SHP77 treated with DMSO at 0.1 percent for 48 hours (cell line): ENCODE results near the gene ATP11B.
A peak's percentile ranks its signal among the peaks of the same experiment; 100 is the strongest.

ENCODE experiments used
- DNase-seq: peaks from one replicate; lab custom pipeline; 2025; lab: John Stamatoyannopoulos, UW

ATP11B gene

GRCh38 chr3:182792901-182793662 is at the start of gene ATP11B:
Gene ATP11B (plus strand): TSS chr3:182793504. CDS start chr3:182793760, 256 bp downstream.
- peak; percentile 61 for DNase-seq

GRCh38 chr3:182746959-182747358 is 46.3 kb upstream of the ATP11B start:
- no peak for DNase-seq

- no peak for DNase-seq
Measured at GRCh38 chr3:182755308-182755707, 38.0 kb upstream of the ATP11B start.

GRCh38 chr3:182755712-182756111 is 37.6 kb upstream of the ATP11B start:
- no peak for DNase-seq

- no peak for DNase-seq
Measured at GRCh38 chr3:182760576-182761164, 32.6 kb upstream of the ATP11B start.

GRCh38 chr3:182763896-182764295 is 29.4 kb upstream of the ATP11B start:
- no peak for DNase-seq

- no peak for DNase-seq
Measured at GRCh38 chr3:182765287-182765686, 28.0 kb upstream of the ATP11B start.

GRCh38 chr3:182766099-182766498 is 27.2 kb upstream of the ATP11B start:
- no peak for DNase-seq

GRCh38 chr3:182768413-182768812 is 24.9 kb upstream of the ATP11B start:
- no peak for DNase-seq

- DNase-seq, result no peak
Measured at GRCh38 chr3:182769673-182770072, 23.6 kb upstream of the ATP11B start.

GRCh38 chr3:182782149-182782548 is 11.2 kb upstream of the ATP11B start:
- no peak for DNase-seq

GRCh38 chr3:182783106-182783505 is 10.2 kb upstream of the ATP11B start:
- no peak for DNase-seq

- no peak for DNase-seq
Measured at GRCh38 chr3:182784542-182784941, 8.8 kb upstream of the ATP11B start.

GRCh38 chr3:182785142-182785541 is 8.2 kb upstream of the ATP11B start:
- no peak for DNase-seq

GRCh38 chr3:182785756-182786155 is 7.5 kb upstream of the ATP11B start:
- DNase-seq, result no peak

- DNase-seq, result no peak
Measured at GRCh38 chr3:182786564-182787196, 6.6 kb upstream of the ATP11B start.

GRCh38 chr3:182787302-182788036 is 5.8 kb upstream of the ATP11B start:
- no peak for DNase-seq

GRCh38 chr3:182789371-182789770 is 3.9 kb upstream of the ATP11B start:
- DNase-seq, result no peak

- DNase-seq, result no peak
Measured at GRCh38 chr3:182790612-182791011, 2.7 kb upstream of the ATP11B start.

GRCh38 chr3:182793663-182794454 is 555 bp downstream of the ATP11B start:
- DNase-seq, result peak; percentile 15

- DNase-seq, result no peak
Measured at GRCh38 chr3:182794455-182795388, 1.4 kb downstream of the ATP11B start.
